ENCODE results near the gene SLC35F4.

SLC35F4 gene

DNA sequence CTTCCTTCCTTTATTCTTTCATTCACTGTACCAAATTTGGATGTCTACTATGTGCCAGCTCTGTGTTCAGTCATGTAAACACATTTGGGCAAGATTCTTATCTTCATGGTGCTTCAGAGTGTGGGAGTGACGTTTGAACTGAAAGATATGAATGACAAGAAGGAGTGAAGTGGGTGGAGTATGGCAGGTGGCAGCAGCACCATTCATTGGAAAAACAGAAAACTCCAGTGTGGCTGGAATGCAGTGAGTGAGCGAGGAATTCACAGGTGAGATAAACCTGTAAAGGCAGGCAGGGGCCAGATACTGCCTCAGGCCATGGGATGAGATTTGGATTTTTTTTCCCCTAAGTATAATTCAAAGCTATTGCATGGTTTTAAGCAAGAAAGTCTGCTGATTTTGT, 231.6 kb downstream of the SLC35F4 start:
- no peaks in the 10 kb centered on the region for H3K27me3 ChIP-seq (ENCODE audit: control insufficient read depth, insufficient read depth, low read length)
- H3K27ac ChIP-seq (ENCODE audit: low read depth, low read length): no peak overlapping the region
- H3K4me1 ChIP-seq (ENCODE audit: control insufficient read depth, insufficient read depth, low read length): no peaks in the 10 kb centered on the region
- H3K9ac ChIP-seq (ENCODE audit: low read length): no peak overlapping the region
- no peak overlapping the region for H3K4me3 ChIP-seq (ENCODE audit: low read length)
- H3K36me3 ChIP-seq (ENCODE audit: control insufficient read depth, insufficient read depth, low read length): no peaks in the 10 kb centered on the region

DNA sequence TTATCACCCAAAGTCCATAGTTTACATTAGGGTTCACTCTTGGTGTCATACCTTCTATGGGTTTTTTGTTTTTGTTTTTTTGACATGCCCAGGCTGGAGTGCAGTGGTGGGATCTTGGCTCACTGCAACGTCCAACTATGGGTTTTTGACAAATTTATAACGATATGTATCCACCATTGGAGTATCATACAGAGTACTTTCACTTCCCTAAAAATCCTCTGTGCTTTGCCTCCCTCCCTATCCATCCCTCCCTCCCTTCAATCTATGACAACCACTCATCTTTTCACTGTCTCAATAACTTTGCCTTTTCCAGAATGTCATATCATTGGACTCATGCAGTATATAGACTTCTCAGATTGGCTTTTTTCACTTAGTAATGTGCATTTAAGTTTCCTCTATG, 233.2 kb downstream of the SLC35F4 start:
- H3K9ac ChIP-seq (ENCODE audit: low read length): no peak overlapping the region
- H3K36me3 ChIP-seq (ENCODE audit: control insufficient read depth, insufficient read depth, low read length): no peaks in the 10 kb centered on the region
- H3K27me3 ChIP-seq (ENCODE audit: control insufficient read depth, insufficient read depth, low read length): no peaks in the 10 kb centered on the region
- no peak overlapping the region for H3K27ac ChIP-seq (ENCODE audit: low read depth, low read length)
- no peaks in the 10 kb centered on the region for H3K4me1 ChIP-seq (ENCODE audit: control insufficient read depth, insufficient read depth, low read length)
- no peak overlapping the region for H3K4me3 ChIP-seq (ENCODE audit: low read length)

DNA sequence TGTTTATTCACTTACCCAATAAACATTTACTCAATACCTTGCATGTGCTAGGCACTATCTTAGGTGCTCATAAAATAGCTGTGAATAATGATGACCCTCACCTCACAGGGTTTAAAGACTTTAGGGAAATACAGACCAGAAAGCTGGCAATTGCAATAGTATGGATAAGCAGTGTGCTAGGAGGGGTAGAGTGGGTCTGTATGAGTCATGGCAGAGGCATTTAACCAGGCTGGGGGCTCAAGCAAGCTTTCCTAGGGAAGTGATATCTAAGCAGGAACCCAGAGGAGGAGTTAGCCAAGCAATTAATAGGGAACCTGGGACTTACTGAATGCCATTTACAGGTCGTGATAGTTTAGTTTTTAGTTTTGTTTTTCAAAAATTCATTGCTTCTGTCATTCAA, 248.4 kb downstream of the SLC35F4 start:
- H3K9ac ChIP-seq (ENCODE audit: low read length): no peak overlapping the region
- no peaks in the 10 kb centered on the region for H3K36me3 ChIP-seq (ENCODE audit: control insufficient read depth, insufficient read depth, low read length)
- H3K27ac ChIP-seq (ENCODE audit: low read depth, low read length): no peak overlapping the region
- H3K4me3 ChIP-seq (ENCODE audit: low read length): no peak overlapping the region
- no peaks in the 10 kb centered on the region for H3K4me1 ChIP-seq (ENCODE audit: control insufficient read depth, insufficient read depth, low read length)
- no peaks in the 10 kb centered on the region for H3K27me3 ChIP-seq (ENCODE audit: control insufficient read depth, insufficient read depth, low read length)

DNA sequence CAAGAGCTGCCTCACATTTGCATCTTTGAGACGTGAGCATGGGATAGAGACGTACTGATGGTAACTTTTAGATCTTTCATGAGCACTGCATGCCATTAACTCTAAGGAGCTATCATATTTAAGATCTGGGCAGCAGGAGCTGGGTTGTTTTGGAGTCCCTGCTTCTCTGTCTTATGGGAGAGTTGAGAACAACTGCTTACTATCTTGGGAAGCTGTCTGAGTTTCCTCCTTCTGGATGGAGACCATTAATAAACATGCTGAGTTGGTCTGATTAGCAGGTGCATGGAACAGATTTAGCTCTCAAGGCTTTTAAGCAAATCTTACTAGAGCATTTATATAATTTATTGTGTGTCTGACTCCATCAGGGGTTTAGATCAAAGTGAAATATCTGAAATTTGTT, 252.9 kb downstream of the SLC35F4 start:
- no peak overlapping the region for H3K9ac ChIP-seq (ENCODE audit: low read length)
- no peaks in the 10 kb centered on the region for H3K27me3 ChIP-seq (ENCODE audit: control insufficient read depth, insufficient read depth, low read length)
- no peak overlapping the region for H3K4me3 ChIP-seq (ENCODE audit: low read length)
- H3K4me1 ChIP-seq (ENCODE audit: control insufficient read depth, insufficient read depth, low read length): no peaks in the 10 kb centered on the region
- no peaks in the 10 kb centered on the region for H3K36me3 ChIP-seq (ENCODE audit: control insufficient read depth, insufficient read depth, low read length)
- no peak overlapping the region for H3K27ac ChIP-seq (ENCODE audit: low read depth, low read length)

DNA sequence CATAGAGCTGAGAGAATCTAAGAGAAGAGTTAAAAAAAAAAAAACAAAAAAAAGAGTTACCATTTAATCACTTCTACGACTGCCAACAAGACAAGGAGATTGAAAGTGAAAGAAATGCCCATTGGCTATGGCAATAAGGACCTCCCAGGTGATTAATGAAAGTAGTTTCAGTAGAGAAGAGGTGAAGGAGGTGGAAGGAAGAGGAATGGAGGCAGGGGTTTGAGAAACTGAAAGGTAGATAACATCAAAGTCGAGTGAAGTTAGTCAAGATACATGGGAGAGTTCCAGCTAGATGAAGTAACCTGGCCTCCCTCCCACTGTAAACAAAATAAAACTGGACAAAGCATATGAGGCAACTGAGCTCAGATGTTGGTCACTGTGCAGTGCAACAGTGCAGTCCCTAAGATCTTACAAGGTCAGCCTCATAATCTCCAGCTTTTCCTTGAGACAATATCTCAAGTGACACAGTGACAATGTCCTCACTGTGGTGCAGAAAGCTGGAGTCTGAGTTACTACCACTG, 254.3 kb downstream of the SLC35F4 start:
- no peaks in the 10 kb centered on the region for H3K27me3 ChIP-seq (ENCODE audit: control insufficient read depth, insufficient read depth, low read length)
- no peak overlapping the region for H3K9ac ChIP-seq (ENCODE audit: low read length)
- no peaks in the 10 kb centered on the region for H3K4me1 ChIP-seq (ENCODE audit: control insufficient read depth, insufficient read depth, low read length)
- H3K27ac ChIP-seq (ENCODE audit: low read depth, low read length): no peak overlapping the region
- no peaks in the 10 kb centered on the region for H3K36me3 ChIP-seq (ENCODE audit: control insufficient read depth, insufficient read depth, low read length)
- no peak overlapping the region for H3K4me3 ChIP-seq (ENCODE audit: low read length)

DNA sequence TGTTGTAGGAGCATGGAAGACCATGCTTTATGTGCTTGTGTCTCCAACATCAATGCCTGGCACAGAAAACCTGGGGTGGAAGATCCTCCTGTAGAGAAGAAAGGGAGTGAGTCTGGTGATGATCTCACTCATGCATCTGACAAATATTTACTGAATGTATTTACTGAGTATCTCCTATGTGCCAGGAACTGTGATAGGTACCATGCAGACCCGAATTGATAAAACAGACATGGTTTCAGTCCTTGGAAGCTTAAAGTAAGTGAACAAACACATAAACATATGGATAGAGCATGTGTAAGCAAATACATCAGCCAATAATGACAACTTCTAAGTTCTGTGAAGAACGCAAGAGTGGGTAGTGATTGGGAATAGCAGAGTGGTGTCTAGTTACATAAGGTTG, 255.3 kb downstream of the SLC35F4 start:
- no peaks in the 10 kb centered on the region for H3K27me3 ChIP-seq (ENCODE audit: control insufficient read depth, insufficient read depth, low read length)
- H3K4me1 ChIP-seq (ENCODE audit: control insufficient read depth, insufficient read depth, low read length): no peaks in the 10 kb centered on the region
- no peak overlapping the region for H3K27ac ChIP-seq (ENCODE audit: low read depth, low read length)
- no peak overlapping the region for H3K9ac ChIP-seq (ENCODE audit: low read length)
- H3K4me3 ChIP-seq (ENCODE audit: low read length): no peak overlapping the region
- H3K36me3 ChIP-seq (ENCODE audit: control insufficient read depth, insufficient read depth, low read length): no peaks in the 10 kb centered on the region

DNA sequence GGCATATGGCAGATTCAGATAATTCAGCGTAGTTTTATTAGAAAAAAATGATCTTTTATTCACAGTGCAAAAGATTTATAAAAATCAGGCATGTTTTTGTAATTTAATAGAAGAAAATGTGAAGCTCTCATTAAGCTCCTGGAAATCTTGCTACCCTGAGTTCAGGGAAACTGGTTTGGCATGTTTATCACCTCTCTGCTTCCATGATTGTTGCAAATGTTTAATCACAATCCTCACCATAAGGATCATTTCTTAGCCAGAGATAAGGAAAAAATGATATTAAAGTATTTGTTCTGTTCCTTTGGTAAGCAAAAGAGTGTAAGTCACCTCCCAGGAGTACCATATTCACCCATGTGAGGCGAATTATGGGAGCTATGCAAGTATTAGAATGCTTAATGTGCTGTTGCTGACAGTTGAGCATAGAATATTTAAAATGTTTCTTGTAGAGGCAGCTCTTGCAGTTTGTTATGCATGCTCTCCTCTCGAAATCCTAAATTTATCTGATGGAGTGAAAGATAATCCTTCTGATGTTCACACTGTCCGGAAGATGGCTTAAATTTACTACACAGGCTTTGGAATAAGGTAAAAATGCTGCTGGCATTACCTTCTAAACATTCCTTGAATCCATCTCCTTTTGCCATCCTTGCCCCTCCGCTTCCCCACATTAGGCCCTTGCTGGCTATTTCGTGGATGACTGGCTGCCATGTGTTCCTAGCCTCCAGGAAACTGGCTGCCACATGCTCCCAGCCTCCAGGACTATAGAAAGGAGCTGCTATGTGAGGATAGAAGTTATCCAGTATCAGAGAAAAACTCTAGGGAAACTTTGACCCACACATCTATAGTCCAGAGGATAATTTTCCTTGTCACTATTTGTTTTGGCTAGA, 256.5 kb downstream of the SLC35F4 start:
- no peak overlapping the region for H3K27ac ChIP-seq (ENCODE audit: low read depth, low read length)
- no peaks in the 10 kb centered on the region for H3K27me3 ChIP-seq (ENCODE audit: control insufficient read depth, insufficient read depth, low read length)
- H3K36me3 ChIP-seq (ENCODE audit: control insufficient read depth, insufficient read depth, low read length): no peaks in the 10 kb centered on the region
- no peak overlapping the region for H3K4me3 ChIP-seq (ENCODE audit: low read length)
- no peak overlapping the region for H3K9ac ChIP-seq (ENCODE audit: low read length)
- H3K4me1 ChIP-seq (ENCODE audit: control insufficient read depth, insufficient read depth, low read length): no peaks in the 10 kb centered on the region

DNA sequence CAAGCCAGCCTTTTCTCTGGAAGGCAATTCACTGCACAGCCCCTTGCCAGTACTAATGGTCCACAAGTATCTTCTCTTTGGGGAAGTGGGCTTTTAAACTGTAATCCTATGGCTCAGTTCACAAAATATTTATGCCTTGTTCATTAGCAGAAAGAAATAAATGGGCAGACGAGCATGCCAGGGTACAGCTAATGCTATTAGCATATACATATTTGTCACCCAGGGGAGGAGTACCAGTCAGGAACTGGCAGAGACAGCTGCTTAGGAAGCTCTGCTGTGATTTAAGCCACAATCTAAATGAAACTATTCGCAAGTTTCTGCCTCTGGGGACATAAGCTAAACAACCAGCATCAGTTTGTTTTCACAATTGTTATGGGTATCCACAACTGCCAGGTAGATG, 258.8 kb downstream of the SLC35F4 start:
- H3K4me1 ChIP-seq (ENCODE audit: control insufficient read depth, insufficient read depth, low read length): no peaks in the 10 kb centered on the region
- no peak overlapping the region for H3K27ac ChIP-seq (ENCODE audit: low read depth, low read length)
- no peak overlapping the region for H3K9ac ChIP-seq (ENCODE audit: low read length)
- H3K4me3 ChIP-seq (ENCODE audit: low read length): no peak overlapping the region
- H3K27me3 ChIP-seq (ENCODE audit: control insufficient read depth, insufficient read depth, low read length): no peaks in the 10 kb centered on the region
- no peaks in the 10 kb centered on the region for H3K36me3 ChIP-seq (ENCODE audit: control insufficient read depth, insufficient read depth, low read length)

DNA sequence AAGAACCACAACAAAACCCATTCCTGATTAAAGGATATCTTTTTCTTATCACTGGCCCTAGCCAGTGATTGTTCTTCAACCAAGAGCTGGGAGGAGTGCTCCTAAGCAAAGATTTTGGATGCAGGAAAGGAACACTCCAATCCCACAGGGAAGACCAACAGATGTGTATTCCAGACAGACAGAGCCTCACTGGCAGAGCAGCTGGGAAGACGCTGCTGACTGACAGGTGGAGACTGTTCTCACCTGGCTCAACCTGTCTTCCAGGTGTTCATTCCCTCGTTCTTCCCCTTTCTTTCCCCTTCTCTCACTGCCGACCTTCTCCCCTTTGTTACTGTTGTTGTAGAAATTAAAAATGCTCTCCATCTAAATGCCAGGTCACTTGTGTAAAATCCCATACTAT, 282.5 kb downstream of the SLC35F4 start:
- Histone ChIP-seq H3K4me1 (ENCODE audit: control insufficient read depth, insufficient read depth, low read length) (no peaks in the 10 kb centered on the region), H3K27ac (ENCODE audit: low read depth, low read length) (no peak overlapping the region), H3K4me3 (ENCODE audit: low read length) (no peak overlapping the region), H3K36me3 (ENCODE audit: control insufficient read depth, insufficient read depth, low read length) (no peaks in the 10 kb centered on the region), H3K9ac (ENCODE audit: low read length) (no peak overlapping the region), H3K27me3 (ENCODE audit: control insufficient read depth, insufficient read depth, low read length) (no peaks in the 10 kb centered on the region)

DNA sequence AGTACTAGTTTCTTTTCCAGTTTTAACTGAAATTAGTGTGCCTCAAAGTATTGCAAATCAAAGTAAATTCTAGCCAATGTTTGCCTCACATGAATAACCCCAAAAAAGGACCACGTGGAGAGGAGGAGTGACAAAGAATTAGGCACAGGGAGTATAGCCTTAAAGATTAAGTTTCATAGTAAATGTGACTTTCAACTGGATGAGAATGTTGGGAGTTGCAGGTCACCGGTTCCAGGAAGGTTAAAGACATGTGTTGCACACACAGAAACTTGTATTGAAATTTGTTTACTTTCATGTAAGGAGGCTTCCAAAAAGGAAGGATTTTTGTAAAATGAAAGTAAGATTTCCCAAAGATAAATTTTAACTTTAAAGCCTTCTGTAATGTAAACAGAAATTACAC, 283.1 kb downstream of the SLC35F4 start:
- no peaks in the 10 kb centered on the region for H3K27me3 ChIP-seq (ENCODE audit: control insufficient read depth, insufficient read depth, low read length)
- H3K4me3 ChIP-seq (ENCODE audit: low read length): no peak overlapping the region
- no peaks in the 10 kb centered on the region for H3K4me1 ChIP-seq (ENCODE audit: control insufficient read depth, insufficient read depth, low read length)
- no peaks in the 10 kb centered on the region for H3K36me3 ChIP-seq (ENCODE audit: control insufficient read depth, insufficient read depth, low read length)
- H3K27ac ChIP-seq (ENCODE audit: low read depth, low read length): no peak overlapping the region
- no peak overlapping the region for H3K9ac ChIP-seq (ENCODE audit: low read length)

DNA sequence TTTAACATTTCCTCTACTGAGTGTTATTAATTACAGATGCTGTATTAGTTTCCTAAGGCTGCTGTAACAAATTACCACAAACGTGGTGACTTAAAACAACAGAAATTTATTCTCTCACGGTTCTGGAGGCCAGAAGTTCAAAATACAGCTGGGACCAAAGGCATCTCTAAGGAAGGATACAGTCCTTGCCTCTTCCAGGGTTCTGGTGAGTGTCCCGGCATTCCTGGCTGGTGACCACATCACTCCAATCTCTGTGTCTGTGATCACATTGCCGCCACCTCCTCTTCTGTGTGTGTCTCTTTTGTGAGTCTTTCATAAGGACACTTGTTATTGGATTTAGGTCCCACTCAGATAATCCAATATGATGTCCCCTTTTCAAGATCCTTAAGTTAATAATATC, 287.1 kb downstream of the SLC35F4 start:
- H3K4me3 ChIP-seq (ENCODE audit: low read length): no peak overlapping the region
- H3K27me3 ChIP-seq (ENCODE audit: control insufficient read depth, insufficient read depth, low read length): no peaks in the 10 kb centered on the region
- H3K9ac ChIP-seq (ENCODE audit: low read length): no peak overlapping the region
- H3K4me1 ChIP-seq (ENCODE audit: control insufficient read depth, insufficient read depth, low read length): no peaks in the 10 kb centered on the region
- no peak overlapping the region for H3K27ac ChIP-seq (ENCODE audit: low read depth, low read length)
- H3K36me3 ChIP-seq (ENCODE audit: control insufficient read depth, insufficient read depth, low read length): no peaks in the 10 kb centered on the region

DNA sequence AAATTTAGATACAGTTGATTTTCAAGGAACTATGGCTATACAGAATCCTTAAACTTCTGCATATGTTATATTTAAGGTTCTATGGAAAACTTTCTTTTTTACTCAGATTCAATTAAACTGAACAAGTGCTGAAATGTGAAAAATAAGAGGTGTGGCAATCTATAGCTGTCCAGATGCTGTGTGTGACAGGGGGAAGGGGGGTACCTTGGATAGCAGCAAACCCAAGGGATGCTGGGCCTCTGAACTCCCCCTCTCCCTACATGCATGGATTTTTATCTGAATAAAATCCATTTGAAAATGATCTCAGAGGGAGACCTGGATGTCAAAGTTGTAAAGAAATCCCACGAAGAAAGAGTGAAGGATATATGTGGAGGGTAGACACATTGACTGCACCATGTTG, 289.4 kb downstream of the SLC35F4 start:
- H3K4me3 ChIP-seq (ENCODE audit: low read length): no peak overlapping the region
- H3K27ac ChIP-seq (ENCODE audit: low read depth, low read length): no peak overlapping the region
- no peaks in the 10 kb centered on the region for H3K36me3 ChIP-seq (ENCODE audit: control insufficient read depth, insufficient read depth, low read length)
- H3K27me3 ChIP-seq (ENCODE audit: control insufficient read depth, insufficient read depth, low read length): no peaks in the 10 kb centered on the region
- H3K9ac ChIP-seq (ENCODE audit: low read length): no peak overlapping the region
- H3K4me1 ChIP-seq (ENCODE audit: control insufficient read depth, insufficient read depth, low read length): no peaks in the 10 kb centered on the region

DNA sequence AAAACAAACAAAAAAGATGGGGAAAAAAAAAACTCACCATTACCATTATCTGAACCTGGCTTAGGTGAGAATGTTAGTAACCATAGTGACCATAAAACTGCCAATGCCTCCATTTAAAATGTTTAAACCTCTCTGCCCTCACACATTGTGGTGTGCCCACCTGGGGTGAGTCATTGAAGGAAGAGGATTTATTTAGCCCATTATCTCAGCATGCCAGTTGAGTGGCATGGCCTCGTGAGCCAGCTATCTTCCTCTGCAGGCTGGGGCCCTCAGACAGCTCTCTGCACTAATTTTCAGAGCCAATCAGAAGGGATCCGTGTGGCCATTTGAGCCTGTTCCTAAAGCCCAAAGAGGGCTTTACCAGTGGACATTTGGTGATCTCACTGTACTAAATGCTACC, 290.4 kb downstream of the SLC35F4 start:
- Histone ChIP-seq H3K4me1 (ENCODE audit: control insufficient read depth, insufficient read depth, low read length) (no peaks in the 10 kb centered on the region), H3K27ac (ENCODE audit: low read depth, low read length) (no peak overlapping the region), H3K9ac (ENCODE audit: low read length) (no peak overlapping the region), H3K27me3 (ENCODE audit: control insufficient read depth, insufficient read depth, low read length) (no peaks in the 10 kb centered on the region), H3K4me3 (ENCODE audit: low read length) (no peak overlapping the region), H3K36me3 (ENCODE audit: control insufficient read depth, insufficient read depth, low read length) (no peaks in the 10 kb centered on the region)

Measured in rectal smooth muscle tissue (tissue), 1 donor.